Stimulated activated CD8-positive, alpha-beta memory T cell treated with anti-CD3 and anti-CD28 coated beads, Interleukin-7, amount 100 ng/mL, for 1 hour (primary cell): ENCODE results near the gene SUPT5H.
"Not testable (repeated sequence)": the region's sequence is repeated elsewhere in the genome, so short reads cannot be mapped to it uniquely, and the experiment has no call there.

ENCODE experiments used
- DNase-seq, 2 donors: peaks; one replicate each; pipeline ENCODE4 v3.0.0-alpha.2; 2020; ENCODE audit warnings: low read depth in 2 of 2

Gene SUPT5H

DNA sequence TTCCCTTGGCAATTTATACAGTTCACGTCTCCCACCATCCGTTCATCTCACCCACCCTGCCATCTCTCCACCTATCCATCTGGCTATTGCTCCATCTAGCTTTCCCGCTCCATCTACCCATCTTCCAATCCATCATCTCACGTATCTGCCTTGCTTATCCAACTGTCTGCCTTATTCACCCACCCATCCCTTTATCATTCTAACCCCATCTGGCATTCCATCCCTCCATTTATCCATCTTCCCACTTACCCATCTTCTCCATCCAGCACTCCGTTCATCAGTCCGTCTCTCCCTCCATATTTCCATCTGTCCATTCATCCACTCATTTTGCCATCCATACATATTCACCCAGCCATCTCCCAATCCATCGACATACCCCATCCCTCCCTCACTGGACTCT, 19.6 kb upstream of the SUPT5H start:
- DNase-seq = no peak

DNA sequence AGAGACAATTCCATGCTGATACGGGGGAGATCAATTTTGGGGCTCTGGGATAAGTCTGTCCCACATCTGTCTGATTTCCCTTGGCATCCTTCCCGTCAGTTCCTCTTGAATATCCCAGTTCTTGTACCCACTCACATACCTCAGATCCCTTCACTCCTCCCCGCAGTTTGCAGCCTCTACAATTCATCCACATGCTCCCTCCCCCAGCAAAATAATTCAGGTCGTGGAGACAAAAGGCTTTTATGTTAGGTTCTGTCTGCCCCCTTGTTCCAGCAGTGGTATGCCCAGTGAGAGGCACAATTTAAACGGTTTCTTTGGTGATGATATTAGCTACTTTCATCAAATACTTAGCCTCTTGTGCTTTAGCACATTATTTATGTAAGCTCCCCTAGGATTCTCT, 19.2 kb upstream of the SUPT5H start:
- DNase-seq = no peak

DNA sequence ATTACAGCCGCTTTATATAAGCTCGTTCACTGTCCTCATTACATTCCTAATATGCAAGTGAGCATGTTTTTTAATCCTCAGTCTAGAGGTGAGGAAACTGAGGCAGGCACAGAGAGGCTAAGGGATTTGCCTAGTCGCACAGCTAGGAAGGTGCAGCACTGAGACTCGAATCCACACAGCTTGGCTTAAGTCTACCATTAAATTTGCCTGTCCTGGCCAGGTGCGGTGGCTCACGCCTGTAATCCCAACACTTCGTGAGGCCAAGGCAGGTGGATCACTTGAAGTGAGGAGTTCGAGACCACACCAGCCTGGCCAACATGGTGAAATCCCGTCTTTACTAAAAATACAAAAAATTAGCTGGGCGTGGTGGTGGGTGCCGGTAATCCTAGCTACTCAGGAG, 17.7 kb upstream of the SUPT5H start:
- no peak for DNase-seq

DNA sequence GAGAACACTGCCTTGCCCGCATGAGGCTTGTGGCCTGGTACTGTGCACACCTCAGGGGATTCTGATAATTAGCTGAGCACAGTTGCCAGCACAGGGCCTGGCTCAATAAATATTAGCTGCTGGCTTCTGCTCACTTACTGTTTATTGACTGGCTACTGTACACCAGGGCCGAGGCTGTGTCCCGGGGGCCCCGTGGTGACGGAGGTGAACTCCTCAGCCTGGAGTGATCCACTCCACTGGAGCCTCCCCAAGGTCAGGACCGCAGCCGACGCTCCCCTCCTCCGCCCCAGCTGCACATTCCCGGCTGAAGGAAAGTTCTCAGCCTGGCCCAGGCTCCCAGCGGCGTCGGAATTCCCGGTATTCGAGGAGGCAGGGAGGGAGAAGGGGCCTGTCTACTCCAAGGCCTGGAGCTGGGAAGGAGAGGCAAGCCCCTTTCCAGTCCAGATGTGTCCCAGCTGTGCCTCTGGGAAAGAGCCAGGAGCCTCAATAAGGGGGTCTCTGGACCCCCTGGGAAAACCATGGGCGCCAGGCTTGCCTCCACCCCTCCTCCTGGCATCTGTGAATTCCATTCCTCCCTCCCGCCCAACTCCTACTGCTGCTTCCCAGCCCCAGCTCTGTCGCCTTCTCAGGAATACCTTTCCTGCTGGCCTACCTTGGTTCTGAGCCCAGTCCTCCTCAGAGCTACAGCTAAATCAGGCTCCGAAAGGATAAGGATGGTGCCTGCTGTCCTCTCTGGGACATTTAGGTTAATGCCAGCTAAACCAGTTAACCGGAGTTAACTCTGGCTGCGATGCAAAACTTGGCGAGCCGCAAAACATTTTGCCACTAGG, 16.9 kb upstream of the SUPT5H start:
- DNase-seq = no peak

- DNase-seq = no peak
Observed at GRCh38 chr19:39430675-39431593, 14.4 kb upstream of the SUPT5H start.

- DNase-seq = no peak
Observed at GRCh38 chr19:39432677-39433025, 12.7 kb upstream of the SUPT5H start.

- DNase-seq = no peak
Observed at GRCh38 chr19:39433480-39434079, 11.8 kb upstream of the SUPT5H start.

DNA sequence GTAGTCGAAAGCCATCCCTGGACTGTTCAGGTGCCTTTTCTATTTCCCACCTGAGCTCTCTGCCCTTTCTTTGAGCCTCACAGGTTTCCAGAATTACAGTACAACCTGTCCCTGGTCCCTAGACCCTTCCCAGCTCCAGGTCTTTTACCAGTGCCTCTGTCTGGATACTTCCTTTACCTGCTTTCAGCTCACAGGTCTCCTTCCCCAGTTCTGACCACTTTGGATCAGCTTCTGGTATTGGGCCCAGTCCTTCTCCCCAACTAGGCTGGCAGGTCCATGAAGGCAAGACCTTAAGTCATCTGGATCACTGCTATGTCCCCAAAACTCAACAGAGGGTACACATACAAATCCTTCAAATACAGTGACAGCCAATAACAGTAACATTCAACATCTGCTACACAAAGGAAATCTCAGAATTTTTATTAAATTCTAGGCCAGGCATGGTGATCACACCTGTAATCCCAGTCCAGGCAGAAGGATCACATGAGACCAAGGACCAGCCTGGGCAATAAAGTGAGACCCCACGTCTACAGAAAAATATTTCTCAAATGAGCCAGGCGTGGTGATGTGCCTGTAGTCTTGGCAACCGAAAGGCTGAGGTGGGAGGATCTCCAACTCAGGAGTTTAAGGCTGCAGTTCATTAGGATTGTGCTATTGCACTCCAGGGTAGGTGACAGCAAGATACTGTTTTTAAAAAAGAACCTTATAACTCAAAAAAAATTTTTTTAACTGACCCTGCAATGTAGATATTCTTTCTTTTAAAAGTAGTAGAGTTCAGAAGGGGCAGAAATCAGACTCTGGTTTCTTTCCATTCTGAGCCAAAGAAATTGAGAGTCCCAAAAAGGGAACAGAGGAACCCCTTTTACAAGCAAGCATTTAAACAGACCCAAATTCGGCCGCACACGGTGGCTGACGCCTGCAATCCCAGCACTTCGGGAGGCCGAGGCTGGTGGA, 11.0 kb upstream of the SUPT5H start:
- no peak for DNase-seq

- DNase-seq = peak; percentile 99
Observed at GRCh38 chr19:39435499-39436349, 9.7 kb upstream of the SUPT5H start, which contains the start of gene RPS16. TSS of gene RPS16 (minus strand) at chr19:39435949. CDS start at chr19:39435895, 54 bp downstream.

- no peak for DNase-seq
Observed at GRCh38 chr19:39436350-39436716, 9.0 kb upstream of the SUPT5H start.

GRCh38 chr19:39438270-39438934, 7.0 kb upstream of the SUPT5H start:
- no peak for DNase-seq

GRCh38 chr19:39444598-39445195, 685 bp upstream of the SUPT5H start:
- DNase-seq = no peak

GRCh38 chr19:39446365-39447084, 1.1 kb downstream of the SUPT5H start:
- DNase-seq = no peak

DNA sequence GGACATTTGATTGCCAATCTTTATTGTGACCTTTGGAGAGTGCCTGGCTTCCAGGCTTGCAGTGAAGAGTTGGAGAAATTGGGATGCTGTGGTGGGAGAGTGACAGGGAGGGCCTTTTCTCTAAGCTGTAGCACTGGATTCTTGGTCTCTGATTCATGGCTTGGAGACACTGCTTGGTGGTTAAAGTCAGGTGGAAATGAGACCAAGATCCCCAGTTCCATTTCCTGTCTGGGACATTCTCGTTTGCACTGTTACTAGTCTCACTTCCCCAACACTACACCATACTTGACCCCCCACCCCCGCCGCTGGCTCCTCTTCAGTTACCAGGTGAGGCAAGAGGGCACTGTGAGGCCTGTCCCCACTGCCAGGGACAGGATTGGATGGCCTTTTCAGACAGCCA, 2.9 kb downstream of the SUPT5H start:
- no peak for DNase-seq

DNA sequence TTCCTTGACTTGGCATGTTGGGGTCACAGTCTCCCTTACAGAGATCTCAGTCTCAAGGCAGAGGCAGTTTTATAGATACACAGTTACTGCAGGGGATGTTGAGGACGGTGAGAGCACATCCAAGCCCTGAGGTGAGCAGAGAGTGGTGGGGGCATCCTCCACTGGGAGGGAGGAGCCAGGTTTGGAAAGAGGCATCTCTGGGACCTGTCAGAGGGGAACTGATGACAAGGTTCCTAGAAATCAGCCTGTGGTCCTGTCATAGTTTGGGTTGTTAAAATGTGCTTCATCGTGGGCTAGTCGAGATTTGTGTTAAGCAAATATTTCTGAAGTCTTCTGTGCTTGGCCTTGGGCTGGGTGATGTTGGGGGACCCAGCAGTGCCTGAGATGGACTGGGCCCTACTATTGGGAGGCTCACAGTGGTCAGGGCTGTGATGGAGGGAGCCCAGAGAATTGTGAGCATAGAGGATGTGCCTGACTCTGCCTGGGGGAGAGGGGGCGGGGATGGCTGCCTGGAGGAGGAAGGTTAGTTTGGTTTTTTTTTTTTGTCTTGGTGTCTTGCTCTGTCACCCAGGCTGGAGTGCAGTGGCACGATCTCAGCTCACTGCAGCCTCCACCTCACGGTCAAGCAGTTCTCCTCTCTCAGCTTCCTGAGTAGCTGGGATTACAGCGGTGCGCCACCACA, 3.9 kb downstream of the SUPT5H start:
- DNase-seq = no peak

DNA sequence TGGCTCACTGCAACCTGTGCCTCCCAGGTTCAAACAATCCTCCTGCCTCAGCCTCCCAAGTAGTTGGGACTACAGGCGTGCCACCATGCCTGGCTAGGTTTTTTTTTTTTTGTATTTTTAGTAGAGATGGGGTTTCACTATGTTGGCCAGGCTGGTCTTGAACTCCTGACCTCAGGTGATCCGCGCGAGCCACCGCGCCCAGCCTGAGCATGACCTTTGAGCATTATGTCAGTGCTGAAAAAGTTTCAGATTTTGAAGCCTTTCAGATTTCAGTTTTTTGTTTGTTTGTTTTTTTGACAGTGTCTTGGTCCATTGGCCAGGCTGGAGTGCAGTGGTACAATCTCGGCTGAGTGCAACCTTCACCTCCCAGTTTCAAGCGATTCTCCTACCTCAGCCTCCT, 5.9 kb downstream of the SUPT5H start:
- not testable (repeated sequence) for DNase-seq

DNA sequence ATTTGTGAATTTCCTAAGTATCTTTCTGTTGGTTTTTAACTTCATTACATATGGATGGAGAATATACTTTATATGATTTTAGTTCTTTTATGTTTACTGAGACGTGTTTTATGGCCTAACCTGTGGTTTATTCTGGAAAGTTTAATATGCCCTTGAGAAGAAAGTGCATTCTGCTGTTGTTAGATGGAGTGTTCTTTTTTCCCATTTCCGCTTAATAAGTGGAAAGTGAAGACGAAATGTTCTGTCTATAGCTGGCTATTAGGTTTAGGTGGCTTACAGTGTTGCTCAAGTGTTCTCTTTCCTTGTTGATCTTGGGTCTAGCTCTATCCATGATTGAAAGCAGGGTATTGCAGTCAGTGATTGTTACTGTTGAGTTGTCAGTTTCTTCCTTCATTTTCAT, 18.0 kb downstream of the SUPT5H start:
- DNase-seq = no peak
